Suppressor macrophage treated with lipopolysaccharide for 4 hours (primary cell): ENCODE results near the gene NKG7.

Experiments used
- DNase-seq: peaks from one replicate; pipeline ENCODE4 v3.0.0-alpha.2; 2020

NKG7 gene

DNA sequence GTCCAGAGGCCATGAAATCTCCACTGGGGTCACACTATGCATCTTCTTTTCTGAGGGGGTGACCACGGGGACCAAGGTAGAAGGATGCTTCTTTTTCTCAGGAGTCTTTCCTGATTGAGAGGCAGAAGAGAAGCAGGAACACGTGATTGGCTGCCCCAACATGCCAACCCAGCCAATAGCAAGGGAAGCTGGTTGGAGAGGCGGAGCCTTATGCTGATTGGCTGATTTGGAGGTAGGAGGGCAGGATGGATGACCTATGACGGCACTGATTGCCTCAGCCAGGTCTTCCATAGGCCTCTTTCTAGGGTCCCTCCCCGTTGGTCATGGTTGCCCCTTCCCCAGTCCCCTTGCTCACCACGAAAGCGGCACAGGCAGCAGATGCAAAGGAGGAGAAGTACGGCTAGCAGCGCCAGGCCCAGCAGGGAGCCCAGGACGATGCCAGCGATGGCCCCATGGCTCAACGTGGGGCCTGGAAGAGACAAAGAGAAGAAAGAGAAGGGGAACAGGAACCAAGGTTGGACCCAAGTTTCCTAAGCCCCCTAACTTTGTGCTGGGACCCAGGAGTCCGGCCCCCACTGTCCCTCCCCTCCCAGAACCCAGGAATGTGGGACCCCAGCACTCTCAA lies 38.5 kb downstream of the NKG7 start:
- no peak for DNase-seq

DNA sequence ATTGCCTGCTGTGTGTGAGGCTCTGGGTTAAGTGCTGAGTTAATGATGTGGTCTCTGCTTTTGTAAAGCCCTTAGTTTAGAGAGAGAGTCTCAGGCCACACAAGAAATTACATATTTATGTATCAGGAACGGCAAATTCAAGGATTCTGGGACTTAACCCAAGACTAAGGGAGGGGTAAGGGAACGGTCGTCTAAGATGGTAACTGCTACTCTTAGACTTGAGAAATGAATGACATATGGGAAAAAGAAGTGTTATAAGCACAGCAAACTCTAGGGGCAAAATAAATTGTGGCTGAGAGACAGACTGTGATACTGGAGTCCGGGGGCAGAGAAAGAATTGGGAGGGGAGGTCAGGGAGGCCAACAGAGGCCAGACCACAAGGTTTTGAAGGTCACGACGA lies 40.7 kb downstream of the NKG7 start:
- DNase-seq: no peak

DNA sequence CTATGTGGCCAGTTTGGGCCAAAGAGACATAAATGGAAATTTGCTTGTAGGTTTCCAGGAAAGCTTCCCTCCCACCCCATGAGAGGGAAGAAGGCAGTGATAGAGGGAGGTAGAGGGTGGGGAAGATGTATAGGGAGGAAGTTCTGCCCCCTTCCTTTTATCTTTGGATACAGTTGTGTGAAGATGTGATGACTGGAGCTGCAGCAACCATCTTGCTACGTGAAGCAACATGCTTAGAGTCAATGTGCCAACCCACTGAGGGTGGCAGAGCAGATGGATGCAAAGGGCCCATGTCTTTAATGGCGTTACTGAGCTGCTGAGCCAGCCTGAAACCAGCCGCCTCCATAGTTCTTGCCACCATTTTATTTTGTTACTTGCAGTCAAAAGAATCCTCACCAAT lies 41.3 kb downstream of the NKG7 start:
- no peak for DNase-seq

DNA sequence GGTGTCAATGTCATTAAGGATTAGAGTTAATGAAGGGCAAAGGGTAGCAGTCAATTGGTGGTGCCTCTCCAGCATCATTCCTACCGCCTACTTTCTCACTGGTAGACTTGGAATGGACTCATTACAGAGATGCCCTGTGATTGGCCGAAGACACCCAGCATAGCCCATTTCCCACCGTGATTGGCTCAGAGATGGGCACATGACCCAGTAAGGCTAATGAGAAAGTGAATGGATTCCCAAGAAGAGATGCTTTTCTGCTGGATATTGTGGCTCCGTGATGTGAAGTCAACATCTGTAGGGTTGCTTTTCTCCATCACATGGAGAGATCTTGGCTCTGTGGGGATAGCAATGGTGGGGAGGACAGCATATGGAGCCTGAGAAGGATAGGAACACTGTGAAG lies 42.1 kb downstream of the NKG7 start:
- no peak for DNase-seq

DNA sequence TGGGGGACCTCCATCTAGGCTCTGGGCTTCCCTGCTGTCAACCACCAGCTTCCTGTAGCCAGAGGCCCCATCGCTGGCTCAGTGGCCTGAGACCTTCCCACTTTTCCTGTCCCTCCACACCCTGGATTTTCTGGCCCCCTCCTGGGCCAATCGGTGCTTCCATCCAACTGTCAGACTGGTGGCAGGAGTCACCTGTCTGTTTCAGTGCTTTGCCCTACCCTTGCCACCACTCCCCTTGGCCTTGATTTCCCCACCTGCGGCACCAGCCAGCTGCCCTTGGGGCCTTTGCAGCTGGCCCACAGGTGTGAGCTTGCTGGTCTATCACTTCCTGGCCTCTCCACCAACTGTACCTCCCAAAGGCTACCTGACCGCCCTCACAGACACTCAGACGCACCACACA lies 43.0 kb downstream of the NKG7 start:
- no peak for DNase-seq

DNA sequence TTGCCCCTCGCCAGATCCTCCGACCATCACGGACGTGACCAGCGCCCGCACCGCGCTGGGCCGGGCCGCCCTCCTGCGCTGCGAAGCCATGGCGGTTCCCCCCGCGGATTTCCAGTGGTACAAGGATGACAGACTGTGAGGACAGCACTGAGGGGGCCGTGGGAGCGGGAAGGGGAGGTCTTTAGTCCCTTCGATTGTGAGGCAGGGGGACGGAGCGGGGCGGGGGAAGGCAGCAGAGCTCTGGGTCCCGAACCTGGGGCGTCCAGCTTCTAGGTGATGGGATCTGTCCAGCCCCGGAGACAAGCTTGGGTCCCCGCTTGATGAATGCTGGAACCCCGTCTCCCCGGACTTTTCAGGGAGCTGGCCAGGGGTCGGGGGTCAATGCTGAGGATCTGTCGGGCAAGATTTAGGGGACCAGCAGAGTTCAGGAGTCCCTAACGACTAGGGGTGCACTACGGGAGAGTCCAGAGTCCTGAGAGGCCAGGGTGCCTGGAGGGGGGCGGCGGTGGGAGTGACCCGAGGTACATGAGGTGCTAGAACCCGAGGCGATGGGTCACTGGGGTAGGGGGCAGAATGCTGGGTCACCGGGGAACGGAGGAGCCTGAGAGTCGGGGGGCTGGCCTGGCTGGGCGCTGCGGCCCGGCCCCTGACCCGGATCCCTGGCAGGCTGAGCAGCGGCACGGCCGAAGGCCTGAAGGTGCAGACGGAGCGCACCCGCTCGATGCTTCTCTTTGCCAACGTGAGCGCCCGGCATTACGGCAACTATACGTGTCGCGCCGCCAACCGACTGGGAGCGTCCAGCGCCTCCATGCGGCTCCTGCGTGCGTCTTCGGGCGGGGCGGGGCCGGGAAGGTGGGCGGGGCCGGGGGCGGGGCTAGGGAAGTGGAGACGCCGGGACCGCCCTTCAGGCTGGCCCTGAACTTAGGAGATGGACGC lies 45.1 kb downstream of the NKG7 start:
- peak; percentile 87 for DNase-seq

DNA sequence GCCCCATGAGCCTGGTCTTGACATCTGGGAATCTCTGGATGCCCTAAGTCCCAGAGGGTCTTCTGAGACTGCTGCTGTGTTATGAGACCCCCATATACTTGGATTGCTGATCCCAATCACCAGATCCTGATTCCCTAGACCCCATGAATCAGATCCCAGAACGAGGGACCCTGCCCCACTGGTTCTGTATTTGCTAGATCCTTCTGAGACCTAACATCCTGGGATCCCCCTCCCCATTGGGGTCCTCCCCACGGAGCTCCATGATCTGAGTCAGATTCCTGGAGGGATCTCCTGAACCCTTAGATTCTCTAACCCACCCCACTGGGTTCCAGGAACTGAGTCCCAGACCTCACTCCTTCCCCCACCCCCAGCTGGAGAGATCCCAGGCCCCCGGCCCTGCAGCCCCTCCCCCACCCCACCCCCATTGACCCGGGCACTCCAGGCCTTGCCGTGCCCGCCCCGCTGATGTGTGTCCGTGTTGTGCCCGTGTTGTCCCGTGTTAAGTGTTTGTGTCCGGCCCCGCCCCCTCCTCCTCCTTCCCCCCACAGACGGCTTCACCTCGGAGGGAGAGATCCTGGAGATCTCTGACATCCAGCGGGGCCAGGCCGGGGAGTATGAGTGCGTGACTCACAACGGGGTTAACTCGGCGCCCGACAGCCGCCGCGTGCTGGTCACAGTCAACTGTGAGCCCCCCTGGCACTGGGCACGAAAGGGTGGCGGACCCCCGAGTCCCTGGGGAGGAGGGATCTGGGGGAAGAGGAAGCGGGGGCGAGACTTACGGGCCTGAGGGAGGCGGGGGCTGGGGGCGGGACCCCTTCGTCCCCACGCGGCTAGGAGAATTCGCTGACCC lies 46.0 kb downstream of the NKG7 start:
- no peak for DNase-seq

DNA sequence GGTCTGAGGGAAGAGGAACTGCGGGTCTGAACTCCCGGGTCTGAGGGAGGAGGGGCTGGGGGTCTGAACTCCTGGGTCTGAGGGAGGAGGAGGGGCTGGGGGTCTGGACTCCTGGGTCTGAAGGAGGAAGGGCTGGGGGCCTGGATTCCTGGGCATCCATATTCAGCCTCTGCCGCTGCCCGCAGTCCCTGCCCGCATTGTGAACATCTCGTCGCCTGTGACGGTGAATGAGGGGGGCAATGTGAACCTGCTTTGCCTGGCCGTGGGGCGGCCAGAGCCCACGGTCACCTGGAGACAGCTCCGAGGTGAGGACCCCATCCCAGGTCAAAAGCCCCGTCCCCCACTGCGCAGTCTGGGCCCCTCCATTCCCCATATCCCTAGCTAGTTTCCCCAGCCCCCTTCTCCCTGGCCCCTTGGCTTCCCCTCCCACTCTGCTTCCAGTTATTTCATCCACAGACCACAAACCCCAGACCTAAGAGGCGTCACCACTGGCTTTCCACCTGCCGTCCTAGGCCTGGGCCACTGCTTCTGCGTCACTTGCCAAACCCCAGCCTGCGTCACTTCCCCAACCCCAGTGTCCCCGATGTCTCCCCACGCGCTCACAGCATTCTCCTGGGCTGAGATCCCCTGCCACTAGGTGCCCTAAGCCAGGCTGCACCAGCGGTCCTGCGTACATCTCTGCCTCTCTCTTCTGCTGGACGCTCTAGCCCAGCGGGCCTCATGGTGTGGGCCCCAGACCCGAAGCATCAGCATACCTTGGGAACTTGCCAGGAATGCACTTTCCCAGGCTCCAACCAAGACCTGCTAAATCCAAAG lies 47.1 kb downstream of the NKG7 start:
- peak; percentile 16 for DNase-seq

DNA sequence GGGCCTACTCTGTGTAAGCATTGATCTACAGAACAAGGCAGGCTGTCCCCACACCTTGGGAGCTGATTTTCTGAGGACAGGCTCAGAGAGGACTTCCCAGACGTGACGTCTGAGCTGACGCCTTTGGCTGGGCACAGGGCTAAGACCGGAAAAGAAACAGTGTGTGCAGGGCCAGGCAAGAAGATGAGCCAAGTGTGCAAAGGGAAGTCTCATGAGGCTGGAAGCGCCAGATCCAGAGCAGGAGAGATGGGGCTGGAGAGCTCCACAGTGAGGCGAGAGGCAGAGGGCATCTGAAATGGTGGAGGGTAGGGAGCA lies 48.3 kb downstream of the NKG7 start:
- no peak for DNase-seq

DNA sequence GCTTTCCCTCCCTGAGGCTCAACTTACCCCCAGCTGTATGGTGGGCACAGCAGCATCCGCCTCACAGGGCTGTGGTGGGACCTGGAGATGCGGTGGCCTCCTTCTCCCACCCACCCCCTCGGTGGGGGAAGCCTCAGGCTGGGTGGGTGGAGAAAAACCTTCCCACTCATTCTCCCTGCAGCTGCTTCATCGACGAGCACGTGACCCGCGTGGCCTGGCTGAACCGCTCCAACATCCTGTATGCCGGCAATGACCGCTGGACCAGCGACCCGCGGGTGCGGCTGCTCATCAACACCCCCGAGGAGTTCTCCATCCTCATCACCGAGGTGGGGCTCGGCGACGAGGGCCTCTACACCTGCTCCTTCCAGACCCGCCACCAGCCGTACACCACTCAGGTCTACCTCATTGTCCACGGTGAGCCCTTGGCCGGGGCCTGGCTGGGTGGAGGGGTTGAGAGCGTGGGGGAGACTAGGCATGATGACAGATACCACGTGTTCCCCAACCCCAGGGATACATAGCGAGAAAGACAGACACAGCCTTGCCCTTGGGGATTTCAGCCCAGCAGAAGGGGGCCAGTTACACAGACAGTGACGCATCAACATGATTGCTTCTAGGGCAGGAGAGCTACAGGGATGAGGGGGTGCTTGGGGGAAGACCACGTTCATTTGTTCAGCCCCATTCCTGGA lies 48.8 kb downstream of the NKG7 start:
- no peak for DNase-seq

DNA sequence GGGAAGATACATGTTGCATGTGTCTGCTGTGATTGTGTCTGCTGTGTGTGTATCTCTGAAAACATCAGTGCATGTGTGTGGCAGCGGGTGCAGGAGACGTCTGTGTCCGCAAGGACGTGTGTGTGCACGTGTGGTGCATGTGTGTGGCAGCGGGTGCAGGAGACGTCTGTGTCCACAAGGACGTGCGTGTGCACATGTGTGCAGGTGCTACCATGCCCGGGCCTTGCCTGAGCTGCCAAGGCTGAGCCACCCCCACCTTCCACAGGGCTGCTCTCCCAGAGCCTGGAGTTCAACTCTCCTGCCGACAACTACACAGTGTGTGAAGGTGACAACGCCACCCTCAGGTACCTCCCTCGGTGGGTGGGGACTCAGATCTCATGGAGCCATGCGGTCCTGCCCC lies 50.7 kb downstream of the NKG7 start:
- DNase-seq: no peak
